ENCODE data around the gene FSTL4.

The FSTL4 gene

GRCh38 chr5:133321286-133321832 is 291.0 kb downstream of the FSTL4 start:
- DNase-seq (ENCODE audit: low spot score), result no peak

- DNase-seq (ENCODE audit: low spot score), result no peak
Observed at GRCh38 chr5:133319905-133320520, 292.3 kb downstream of the FSTL4 start.

GRCh38 chr5:133319244-133319643 is 293.1 kb downstream of the FSTL4 start:
- DNase-seq (ENCODE audit: low spot score), result no peak

DNA sequence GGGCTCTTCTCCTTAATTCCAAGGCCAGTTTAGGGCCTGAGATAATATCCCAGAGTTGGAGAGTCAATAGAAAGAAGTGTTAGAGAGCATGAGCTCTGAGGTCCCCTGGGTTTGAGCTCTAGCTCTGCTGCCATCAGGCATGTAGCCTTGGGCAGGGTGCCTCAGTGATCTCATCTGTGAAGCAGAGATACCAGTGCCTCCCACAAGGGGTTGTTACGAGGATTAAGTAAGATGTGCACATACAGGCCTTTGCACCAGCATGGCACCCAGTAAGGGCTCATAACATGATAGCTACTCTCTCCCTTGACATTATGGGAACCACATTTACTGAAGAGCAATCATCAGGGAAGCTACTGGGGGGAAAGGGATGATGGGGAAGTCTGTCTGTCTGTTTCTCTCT is 294.8 kb downstream of the FSTL4 start:
- no peak for DNase-seq (ENCODE audit: low spot score)

- DNase-seq (ENCODE audit: low spot score), result no peak
Observed at GRCh38 chr5:133316346-133317343, 295.7 kb downstream of the FSTL4 start.

DNA sequence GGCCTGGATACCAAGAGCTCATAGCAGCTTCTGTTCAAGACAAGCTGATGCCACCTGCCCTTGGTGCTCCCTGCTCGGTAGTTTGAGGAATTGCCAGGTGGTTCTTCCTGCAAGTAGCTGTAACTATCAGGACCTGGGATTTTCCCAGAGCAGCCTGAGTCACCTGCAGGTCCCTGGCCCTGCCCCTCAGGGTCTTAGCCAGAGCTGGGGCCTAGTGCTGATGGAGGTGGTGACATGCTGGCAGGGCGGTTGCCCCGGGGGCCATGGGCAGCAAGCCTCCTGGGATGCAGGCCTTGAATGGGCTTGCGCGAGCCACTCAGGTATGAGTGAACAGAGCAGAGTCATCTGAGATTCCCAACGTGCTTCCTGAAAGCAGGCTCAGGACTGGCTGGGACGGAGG is 298.3 kb downstream of the FSTL4 start:
- no peak for DNase-seq (ENCODE audit: low spot score)

DNA sequence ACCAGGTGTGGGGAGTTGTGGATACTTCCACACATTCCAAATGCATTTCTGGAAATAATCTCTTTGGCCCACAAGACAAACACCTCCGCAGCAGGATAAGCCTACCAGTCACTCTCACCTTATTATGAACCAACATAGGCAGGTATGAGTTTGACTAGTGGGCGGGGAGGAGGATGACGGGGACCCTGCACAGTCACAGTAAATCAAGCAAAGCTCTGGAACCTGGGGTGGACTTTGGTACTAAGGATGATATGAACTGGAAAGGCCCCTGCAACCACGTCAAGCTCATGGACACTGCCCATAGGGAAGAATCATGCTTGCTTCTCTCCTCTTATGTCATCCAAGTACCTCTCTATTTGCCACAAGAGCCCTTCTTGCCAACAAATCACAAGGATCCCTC is 301.2 kb downstream of the FSTL4 start:
- DNase-seq (ENCODE audit: low spot score), result no peak

GRCh38 chr5:133309984-133310621 is 302.2 kb downstream of the FSTL4 start:
- DNase-seq (ENCODE audit: low spot score), result no peak

DNA sequence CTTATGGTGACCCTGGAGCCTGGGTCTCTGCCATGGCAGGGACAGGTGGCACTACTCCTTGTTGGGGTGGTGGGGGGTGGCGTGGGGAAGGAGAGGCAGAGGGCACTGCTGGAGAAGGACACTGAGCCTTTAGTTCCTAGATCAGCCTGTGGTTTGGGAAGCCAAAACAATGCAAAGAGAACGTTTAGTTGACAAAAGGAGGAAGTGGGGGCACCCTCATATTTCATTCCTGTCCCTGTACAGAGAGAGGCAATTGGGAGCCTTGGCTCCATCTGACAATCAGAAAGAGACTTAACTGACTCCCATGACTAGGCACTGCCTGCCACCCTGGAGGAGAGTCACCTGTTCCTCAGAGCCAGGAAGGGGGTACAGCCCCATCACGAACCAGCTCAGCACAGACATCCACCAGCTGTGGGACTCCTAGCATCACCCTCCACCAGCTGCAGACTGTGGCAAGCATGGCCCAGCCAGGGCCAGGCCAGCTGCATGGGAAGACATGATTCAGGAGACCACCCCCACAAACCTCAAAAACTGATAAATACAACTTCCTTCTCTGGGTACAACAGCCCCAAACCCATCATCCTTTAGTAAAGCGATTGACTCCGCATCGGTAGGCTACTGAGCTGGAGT is 303.1 kb downstream of the FSTL4 start:
- DNase-seq (ENCODE audit: low spot score), result no peak

DNA sequence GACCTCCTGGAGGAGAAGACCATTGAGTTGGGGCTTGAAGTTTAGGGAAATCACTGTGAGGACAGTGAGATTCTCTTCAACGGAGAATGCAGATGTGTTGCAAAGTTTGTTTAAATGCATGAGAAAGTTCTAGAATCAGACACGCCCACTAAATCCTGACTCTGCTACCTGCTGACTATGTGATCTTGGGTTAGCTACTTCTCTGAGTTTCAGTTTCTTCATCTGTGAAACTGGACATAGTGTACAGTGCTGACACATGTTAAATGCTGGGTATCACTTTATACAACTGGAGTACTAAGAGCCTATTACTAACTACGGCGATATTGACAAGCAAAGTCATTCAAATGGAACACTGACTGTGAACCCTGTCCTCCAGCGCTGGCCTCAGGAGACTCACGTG is 305.1 kb downstream of the FSTL4 start:
- no peak for DNase-seq (ENCODE audit: low spot score)

- DNase-seq (ENCODE audit: low spot score), result no peak
Observed at GRCh38 chr5:133304707-133305216, 307.6 kb downstream of the FSTL4 start.

- no peak for DNase-seq (ENCODE audit: low spot score)
Observed at GRCh38 chr5:133304178-133304577, 308.2 kb downstream of the FSTL4 start.

DNA sequence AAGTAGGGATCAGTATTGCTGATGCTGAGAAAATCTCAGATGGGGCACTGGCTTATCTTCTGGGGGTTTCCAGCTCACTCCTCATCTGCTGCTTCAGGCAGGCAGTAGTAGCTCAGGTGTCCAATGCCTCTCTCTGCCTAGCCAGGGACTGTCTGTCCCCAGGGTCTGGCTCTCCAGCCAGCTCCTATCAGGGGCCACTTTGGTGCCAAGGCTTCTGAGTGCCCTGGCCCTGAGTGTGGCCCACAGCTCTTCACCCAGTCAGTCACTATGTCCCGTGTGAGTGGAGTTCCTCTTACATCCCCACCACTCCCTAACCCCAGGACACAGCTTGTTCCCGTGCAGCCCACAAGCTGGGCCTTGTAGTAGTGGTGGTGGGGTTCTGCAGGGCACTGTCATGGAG is 309.0 kb downstream of the FSTL4 start:
- DNase-seq (ENCODE audit: low spot score), result no peak

GRCh38 chr5:133299728-133300127 is 312.6 kb downstream of the FSTL4 start:
- no peak for DNase-seq (ENCODE audit: low spot score)

GRCh38 chr5:133299021-133299420 is 313.3 kb downstream of the FSTL4 start:
- DNase-seq (ENCODE audit: low spot score), result no peak

DNA sequence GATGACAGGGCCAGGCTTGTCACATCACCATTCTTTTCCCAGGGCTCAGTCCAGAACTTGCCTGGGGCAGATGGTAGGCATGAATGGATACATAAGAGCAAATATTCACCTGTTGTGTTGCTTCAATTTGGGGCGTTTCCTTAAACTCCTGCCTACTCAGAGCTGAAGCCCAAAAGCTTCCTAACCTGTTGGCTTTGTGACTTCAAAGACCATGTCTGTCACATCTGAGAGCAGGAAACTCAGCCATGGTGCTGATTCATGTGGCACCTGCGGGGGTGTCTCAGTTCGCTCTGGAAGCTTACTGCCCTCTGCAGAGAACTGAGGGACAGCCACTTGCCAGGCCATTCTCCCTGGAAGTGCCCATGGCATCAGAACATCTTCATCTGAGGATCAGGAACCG is 313.9 kb downstream of the FSTL4 start:
- no peak for DNase-seq (ENCODE audit: low spot score)

- no peak for DNase-seq (ENCODE audit: low spot score)
Observed at GRCh38 chr5:133297293-133297692, 315.0 kb downstream of the FSTL4 start.

DNA sequence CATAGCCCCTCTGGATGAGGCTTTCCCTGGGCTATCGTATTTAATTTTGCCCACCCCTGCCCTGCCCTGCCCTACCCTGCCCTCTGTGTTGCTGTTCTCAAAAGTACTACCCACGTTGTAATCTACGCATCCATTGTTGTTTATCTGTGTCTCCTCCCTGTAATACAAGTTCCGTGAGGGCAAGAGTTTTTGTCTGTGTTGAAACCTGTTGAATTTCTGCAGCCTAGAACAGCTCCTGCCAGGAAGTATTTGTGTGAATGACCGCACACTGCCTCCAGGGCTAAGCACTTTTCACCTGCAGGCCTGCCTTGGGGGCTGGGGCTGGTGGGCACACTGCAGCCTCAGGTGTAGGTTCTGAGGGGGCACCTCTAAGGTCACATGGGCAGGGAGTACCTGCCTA is 315.7 kb downstream of the FSTL4 start:
- DNase-seq (ENCODE audit: low spot score), result no peak

DNA sequence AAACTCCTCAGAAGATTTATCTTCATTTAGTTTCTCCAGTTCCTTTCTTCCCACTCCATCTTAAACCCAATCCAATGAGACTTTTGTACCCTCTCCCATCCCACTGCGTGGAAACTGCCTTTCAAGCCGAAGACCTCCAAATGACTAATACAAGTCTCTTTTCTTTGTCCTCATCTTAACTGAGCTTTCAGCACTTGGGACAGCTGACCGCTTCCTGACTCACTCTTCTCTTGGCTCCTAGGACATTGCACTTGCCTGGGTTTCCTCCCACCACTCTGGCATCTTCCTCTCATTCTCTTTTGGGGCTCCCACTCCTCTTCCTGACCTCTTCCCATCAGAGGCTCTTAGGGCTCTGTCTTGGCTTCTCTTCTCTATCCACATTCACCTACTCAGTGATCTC is 316.8 kb downstream of the FSTL4 start:
- DNase-seq (ENCODE audit: low spot score), result no peak

DNA sequence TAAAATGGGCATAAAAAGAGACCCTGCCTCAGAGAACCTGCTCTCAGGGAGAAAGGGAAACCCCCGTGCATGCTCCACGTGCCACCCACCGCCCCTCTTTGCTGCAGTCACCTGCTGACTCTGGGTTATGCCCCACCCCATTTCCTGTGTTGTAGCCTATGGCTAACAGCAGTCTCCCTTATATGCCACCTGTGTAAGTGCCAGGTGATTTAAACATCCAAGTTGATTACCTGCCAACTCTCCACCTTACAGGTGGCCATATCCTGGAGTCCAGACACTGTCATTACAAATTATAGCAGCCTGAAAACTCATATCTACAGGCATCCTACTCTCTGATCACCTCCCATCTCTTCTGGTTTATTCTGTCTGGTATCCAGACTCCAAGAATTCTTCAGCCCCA is 318.0 kb downstream of the FSTL4 start:
- no peak for DNase-seq (ENCODE audit: low spot score)

GRCh38 chr5:133293960-133294359 is 318.4 kb downstream of the FSTL4 start:
- no peak for DNase-seq (ENCODE audit: low spot score)

GRCh38 chr5:133292300-133292699 is 320.0 kb downstream of the FSTL4 start:
- DNase-seq (ENCODE audit: low spot score), result no peak

Measured in putamen (tissue), 1 donor.